IMR-90 (cell line): Measurements from ENCODE around the gene TAF11L9. TPM values are rescaled to one million over a fixed set of nuclear protein-coding genes. Genes with fewer than 3 reads are reported as not detected.

Experiments used
- ATAC-seq: fragments of 200-7000 bp; cut with Tn5 transposase; 2 replicates; pipeline ENCODE4 v1.9.1; 2020; ENCODE audit warnings: low read depth, mild to moderate bottlenecking, moderate library complexity
- BruUV-seq: library from RNA; stranded (reverse); fragments of 400-500 nt; replicated peaks from 2 replicates; lab custom pipeline; 2021; lab: Mats Ljungman, UMichigan
- CTCF ChIA-PET: fragments of 300-600 bp; formaldehyde crosslinking; extraction: SDS; loops from one replicate; lab custom pipeline; 2021; ENCODE audit warnings: antibody characterized with exemption; lab: Yijun Ruan, JAX
- POLR2A ChIA-PET: fragments of 300-600 bp; sonication (Branson Sonifier 250); formaldehyde crosslinking; loops from one replicate; lab custom pipeline; 2022; ENCODE audit warnings: antibody characterized with exemption; ENCODE audit not compliant: unreplicated experiment; lab: Charles Lee
- DNase-seq: peaks from one replicate; pipeline ENCODE4 v3.0.0; 2013
- H2AFZ ChIP-seq: replicated peaks from 2 replicates; pipeline ENCODE3; 2013; ENCODE audit warnings: low read length, mild to moderate bottlenecking; ENCODE audit not compliant: poor library complexity
- H2AK5ac ChIP-seq: 2 replicates; pipeline ENCODE4 v1.6.1; 2013; ENCODE audit warnings: low read depth, low read length, inconsistent platforms
- H2AK9ac ChIP-seq: replicated peaks from 2 replicates; pipeline ENCODE3; 2013; ENCODE audit warnings: mild to moderate bottlenecking, low read depth, low read length, moderate library complexity; ENCODE audit not compliant: poor library complexity
- H2BK120ac ChIP-seq: 2 replicates; pipeline ENCODE4 v1.6.1; 2013; ENCODE audit warnings: low read depth, low read length, inconsistent platforms
- H2BK15ac ChIP-seq: 3 replicates; pipeline ENCODE4 v1.6.1; 2013; ENCODE audit warnings: low read depth, low read length, inconsistent platforms
- H2BK20ac ChIP-seq: 2 replicates; pipeline ENCODE4 v1.6.1; 2013; ENCODE audit warnings: low read depth, mild to moderate bottlenecking, inconsistent platforms, low read length, moderate library complexity
- H2BK5ac ChIP-seq: 2 replicates; pipeline ENCODE4 v1.6.1; 2013; ENCODE audit warnings: mild to moderate bottlenecking, low read depth, low read length, inconsistent platforms; ENCODE audit not compliant: poor library complexity, severe bottlenecking
- H3K14ac ChIP-seq: replicated peaks from 2 replicates; pipeline ENCODE4 v1.6.1; 2013; ENCODE audit warnings: low read depth, low read length, inconsistent platforms
- H3K18ac ChIP-seq: 2 replicates; pipeline ENCODE4 v1.6.1; 2013; ENCODE audit warnings: low read depth, low read length, control low read depth
- H3K23ac ChIP-seq: 2 replicates; pipeline ENCODE4 v1.6.1; 2013; ENCODE audit warnings: low read depth, low read length, inconsistent platforms
- H3K27ac ChIP-seq: 2 replicates; pipeline ENCODE4 v1.5.1; 2013; ENCODE audit warnings: mild to moderate bottlenecking, control low read depth, low read length; ENCODE audit not compliant: insufficient read depth
- H3K27me3 ChIP-seq: 2 replicates; pipeline ENCODE4 v1.6.1; 2013; ENCODE audit warnings: low read length; ENCODE audit not compliant: control insufficient read depth, insufficient read depth
- H3K36me3 ChIP-seq: 2 replicates; pipeline ENCODE4 v1.6.1; 2013; ENCODE audit warnings: low read length, mixed read lengths; ENCODE audit not compliant: control insufficient read depth, insufficient read depth
- H3K4ac ChIP-seq: 2 replicates; pipeline ENCODE4 v1.6.1; 2013; ENCODE audit warnings: low read depth, low read length, inconsistent platforms
- H3K4me1 ChIP-seq: 2 replicates; pipeline ENCODE4 v1.6.1; 2013; ENCODE audit warnings: low read length, mixed read lengths; ENCODE audit not compliant: control insufficient read depth, insufficient read depth
- H3K4me2 ChIP-seq: 2 replicates; pipeline ENCODE4 v1.6.1; 2013; ENCODE audit warnings: low read depth, mild to moderate bottlenecking, control low read depth, low read length, moderate library complexity
- H3K4me3 ChIP-seq: 2 replicates; pipeline ENCODE4 v1.5.1; 2013; ENCODE audit warnings: low read depth, mild to moderate bottlenecking, control low read depth, low read length, moderate library complexity; ENCODE audit not compliant: insufficient read depth
- H3K56ac ChIP-seq: 2 replicates; pipeline ENCODE4 v1.6.1; 2013; ENCODE audit warnings: low read length, inconsistent platforms; ENCODE audit not compliant: insufficient read depth; ENCODE audit errors: extremely low read depth
- H3K79me1 ChIP-seq, 2 experiments: 2 replicates each; pipeline ENCODE4 v1.6.1; 2013; ENCODE audit warnings: low read length in 2 of 2, inconsistent platforms in 1 of 2, low read depth in 1 of 2
- H3K9ac ChIP-seq: 2 replicates; pipeline ENCODE4 v1.6.1; 2013; ENCODE audit warnings: low read depth, low read length, control low read depth
- H3K9me1 ChIP-seq: 2 replicates; pipeline ENCODE4 v1.6.1; 2013; ENCODE audit warnings: low read length, inconsistent platforms; ENCODE audit not compliant: insufficient read depth
- H3K9me3 ChIP-seq: 2 replicates; pipeline ENCODE4 v1.6.1; 2013; ENCODE audit warnings: low read length; ENCODE audit not compliant: control insufficient read depth, insufficient read depth
- H4K20me1 ChIP-seq: 2 replicates; pipeline ENCODE4 v1.6.1; 2013; ENCODE audit warnings: low read length, inconsistent platforms; ENCODE audit not compliant: insufficient read depth
- H4K5ac ChIP-seq: 2 replicates; pipeline ENCODE4 v1.6.1; 2013; ENCODE audit warnings: mild to moderate bottlenecking, low read depth, low read length, control low read depth
- H4K8ac ChIP-seq, 2 experiments: 2 replicates each; pipeline ENCODE4 v1.6.1; 2013; ENCODE audit warnings: low read depth in 2 of 2, low read length in 2 of 2, control low read depth in 1 of 2, inconsistent platforms in 1 of 2
- H4K91ac ChIP-seq: 2 replicates; pipeline ENCODE4 v1.6.1; 2013; ENCODE audit warnings: low read depth, low read length, inconsistent platforms; ENCODE audit not compliant: insufficient read depth
- BHLHE40 ChIP-seq: fragments of 150-350 bp; IDR thresholded peaks from 2 replicates; pipeline ENCODE4 v1.6.1; 2016; ENCODE audit warnings: mild to moderate bottlenecking, low read depth, low read length
- CEBPB ChIP-seq: IDR thresholded peaks from 2 replicates; pipeline ENCODE4 v1.6.1; 2012; ENCODE audit warnings: low read depth, low read length, improper control_type of control experiment
- CHD1 ChIP-seq: IDR thresholded peaks from 2 replicates; pipeline ENCODE4 v1.6.1; 2012; ENCODE audit warnings: low read depth, low read length, improper control_type of control experiment
- CTCF ChIP-seq: conservative IDR thresholded peaks from 2 replicates; pipeline ENCODE4 v1.5.1; 2012; ENCODE audit warnings: mild to moderate bottlenecking, low read depth, low read length, improper control_type of control experiment
- ELK1 ChIP-seq: fragments of 150-350 bp; IDR thresholded peaks from 2 replicates; pipeline ENCODE4 v1.6.1; 2016; ENCODE audit warnings: low read depth, mild to moderate bottlenecking, low read length, moderate library complexity, borderline replicate concordance
- FOS ChIP-seq: fragments of 150-350 bp; IDR thresholded peaks from 2 replicates; pipeline ENCODE4 v1.6.1; 2016; ENCODE audit warnings: low read depth, low read length
- MAFK ChIP-seq: IDR thresholded peaks from 2 replicates; pipeline ENCODE4 v1.6.1; 2012; ENCODE audit warnings: low read depth, low read length, improper control_type of control experiment
- MAZ ChIP-seq: IDR thresholded peaks from 2 replicates; pipeline ENCODE4 v1.6.1; 2012; ENCODE audit warnings: low read depth, mild to moderate bottlenecking, low read length, improper control_type of control experiment, moderate library complexity, borderline replicate concordance
- MXI1 ChIP-seq: IDR thresholded peaks from 2 replicates; pipeline ENCODE4 v1.6.1; 2012; ENCODE audit warnings: low read depth, mild to moderate bottlenecking, low read length, moderate library complexity, borderline replicate concordance
- NFE2L2 ChIP-seq: fragments of 150-350 bp; IDR thresholded peaks from 2 replicates; pipeline ENCODE4 v1.6.1; 2016; ENCODE audit warnings: low read depth, mild to moderate bottlenecking, low read length
- POLR2A ChIP-seq: IDR thresholded peaks from 2 replicates; pipeline ENCODE4 v1.6.1; 2012; ENCODE audit warnings: mild to moderate bottlenecking, low read depth, low read length
- RAD21 ChIP-seq: IDR thresholded peaks from 2 replicates; pipeline ENCODE4 v1.6.1; 2012; ENCODE audit warnings: low read length, improper control_type of control experiment
- RCOR1 ChIP-seq: IDR thresholded peaks from 2 replicates; pipeline ENCODE4 v1.6.1; 2012; ENCODE audit warnings: mild to moderate bottlenecking, low read length, improper control_type of control experiment; ENCODE audit not compliant: insufficient replicate concordance
- RFX5 ChIP-seq: IDR thresholded peaks from 2 replicates; pipeline ENCODE4 v1.8.0; 2012; ENCODE audit warnings: low read depth, mild to moderate bottlenecking, low read length, moderate library complexity
- SMC3 ChIP-seq: fragments of 150-350 bp; IDR thresholded peaks from 2 replicates; pipeline ENCODE4 v1.6.1; 2016; ENCODE audit warnings: low read depth, mild to moderate bottlenecking, antibody characterized with exemption, low read length, moderate library complexity
- WGBS, 2 experiments: methylation state at CpG; one replicate each; pipeline versions ENCODE4 v1.1.5 to v1.1.7; 2013; ENCODE audit warnings: missing lambda C conversion rate in 2 of 2; ENCODE audit not compliant: insufficient read length in 1 of 2; ENCODE audit errors: extremely low coverage in 2 of 2; 5-methylcytosine and 5-hydroxymethylcytosine counted together
- dilution Hi-C: fragments of 300-500 bp; cut with HindIII; formaldehyde crosslinking; loops from one replicate; pipeline ENCODE4 v1.14.3; 2018; ENCODE audit warnings: low sequenced_read_pairs; ENCODE audit not compliant: unreplicated experiment
- in situ Hi-C: fragments of 300-500 bp; cut with MboI; formaldehyde crosslinking; loops from 3 replicates; pipeline ENCODE4 v1.14.3; 2019; ENCODE audit warnings: low sequenced_read_pairs, inconsistent platforms, mixed read lengths
- intact Hi-C: fragments of 100-400 bp; cut with micrococcal nuclease; formaldehyde crosslinking; loops from 2 replicates; pipeline ENCODE4 v1.10.0; 2022
- polyA plus RNA-seq, 3 experiments: library from polyadenylated mRNA; depleted of rRNA; stranded (reverse); fragments of >200 nt; gene quantifications; 2 replicates each; pipeline ENCODE4 v1.2.3, GENCODE V29; 2012; ENCODE audit warnings: low replicate concordance in 1 of 3
- total RNA-seq: library from RNA; depleted of rRNA; stranded (reverse); fragments of >200 nt; gene quantifications from 2 replicates; pipeline ENCODE4 v1.2.3, GENCODE V29; 2012
- TF ChIP-seq, protein P1 (sequence below): fragments of 150-350 bp; IDR thresholded peaks from 2 replicates; pipeline ENCODE4 v1.6.1; 2017; ENCODE audit warnings: mild to moderate bottlenecking, antibody characterized with exemption, low read length, low read depth

Gene TAF11L9
- total and polyA plus RNA-seq, 2 of the 4 experiments (the other 2 are of a cell fraction): not detected

GRCh38 chr5:17619354-17619753, 25.2 kb upstream of the TAF11L9 start:
- Histone ChIP-seq H4K20me1 (no peaks in the 10 kb centered on the region), H2AK9ac (no peak overlapping the region), H3K27me3 (no peaks in the 10 kb centered on the region), H3K4me3 (no peak overlapping the region), H2AK5ac (no peak overlapping the region), H4K91ac (no peak overlapping the region), H2BK15ac (no peak overlapping the region), H3K27ac (no peak overlapping the region), H3K79me1 (no peaks in the 10 kb centered on the region), H3K9me3 (no peaks in the 10 kb centered on the region; the same call in 1 of the 2 replicates), H3K9ac (no peak overlapping the region), H3K4ac (no peak overlapping the region), H2BK120ac (no peak overlapping the region), H3K4me2 (no peak overlapping the region), H4K8ac (no peak overlapping the region), H2BK20ac (no peak overlapping the region), H3K36me3 (no peaks in the 10 kb centered on the region), H4K5ac (no peak overlapping the region), H3K9me1 (no peaks in the 10 kb centered on the region), H3K4me1 (no peaks in the 10 kb centered on the region), H2BK5ac (no peak overlapping the region), H3K23ac (no peak overlapping the region), H3K14ac (no peak overlapping the region), H3K18ac (no peak overlapping the region), H3K56ac (no peak overlapping the region), H2AFZ (no peak overlapping the region)
- CTCF ChIA-PET: no interaction called here
- dilution Hi-C loops: no loop called here
- in situ Hi-C loops: no loop called here
- no peak for DNase-seq
- ATAC-seq: no peak
- TF ChIP-seq CTCF: no peak
- TF ChIP-seq RAD21: no peak
- no peak for TF ChIP-seq RCOR1
- TF ChIP-seq MAFK: no peak
- TF ChIP-seq ELK1: no peak
- no peak for TF ChIP-seq FOS
- TF ChIP-seq POLR2A: no peak
- TF ChIP-seq MXI1: no peak
- TF ChIP-seq BHLHE40: no peak
- TF ChIP-seq MAZ: no peak
- TF ChIP-seq CHD1: no peak
- TF ChIP-seq, protein P1, sequence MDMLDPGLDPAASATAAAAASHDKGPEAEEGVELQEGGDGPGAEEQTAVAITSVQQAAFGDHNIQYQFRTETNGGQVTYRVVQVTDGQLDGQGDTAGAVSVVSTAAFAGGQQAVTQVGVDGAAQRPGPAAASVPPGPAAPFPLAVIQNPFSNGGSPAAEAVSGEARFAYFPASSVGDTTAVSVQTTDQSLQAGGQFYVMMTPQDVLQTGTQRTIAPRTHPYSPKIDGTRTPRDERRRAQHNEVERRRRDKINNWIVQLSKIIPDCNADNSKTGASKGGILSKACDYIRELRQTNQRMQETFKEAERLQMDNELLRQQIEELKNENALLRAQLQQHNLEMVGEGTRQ: no peak
- no peak for TF ChIP-seq CEBPB
- no peak for TF ChIP-seq SMC3
- TF ChIP-seq RFX5: no peak
- no peak for TF ChIP-seq NFE2L2
- BruUV-seq: no TSS peak
- POLR2A ChIA-PET: no interaction called here
- no CpG with 5 or more reads among the region's 3 CpGs for WGBS, 2 experiments
- intact Hi-C loops: no loop called here
